GM12878 (cell line): ENCODE results near the gene DNAH8. TPM values are rescaled to one million over a fixed set of nuclear protein-coding genes. Genes with fewer than 3 reads are reported as not detected.
A peak's percentile ranks its signal among the peaks of the same experiment; 100 is the strongest.

Experiments
- ATAC-seq: fragments of 200-7000 bp; cut with Tn5 transposase; 3 replicates; pipeline ENCODE4 v1.9.1; 2020; ENCODE audit warnings: mild to moderate bottlenecking, moderate library complexity
- BruUV-seq: library from RNA; stranded (reverse); fragments of 400-500 nt; replicated peaks from 2 replicates; lab custom pipeline; 2021; lab: Mats Ljungman, UMichigan
- CTCF ChIA-PET: fragments of 300-600 bp; sonication (Branson Sonifier 250); formaldehyde crosslinking; extraction: SDS; loops from one replicate; lab custom pipeline; 2021; ENCODE audit warnings: inconsistent platforms; lab: Yijun Ruan, JAX
- POLR2A ChIA-PET: fragments of 350-600 bp; formaldehyde crosslinking; extraction: SDS; loops from one replicate; lab custom pipeline; 2021; ENCODE audit warnings: inconsistent platforms; lab: Charles Lee
- RAD21 ChIA-PET: fragments of 300-600 bp; sonication (Branson Sonifier 250); formaldehyde crosslinking; loops from one replicate; lab custom pipeline; 2023; ENCODE audit warnings: antibody characterized with exemption; ENCODE audit not compliant: unreplicated experiment; lab: Charles Lee
- SMC1A ChIA-PET: fragments of 300-600 bp; sonication (Branson Sonifier 250); formaldehyde crosslinking; loops from one replicate; lab custom pipeline; 2023; ENCODE audit not compliant: unreplicated experiment, uncharacterized antibody; lab: Charles Lee
- DNase-seq: peaks from one replicate; pipeline ENCODE4 v3.0.0-alpha.2; 2011; ENCODE audit warnings: low read depth, low spot score
- FAIRE-seq: peaks from 3 replicates; lab custom pipeline; 2011; peaks lifted over from hg19 to GRCh38; lab: Jason Lieb, UNC
- H2AFZ ChIP-seq: 2 replicates; pipeline ENCODE4 v1.6.0; 2011; ENCODE audit warnings: low read depth, low read length, control low read depth; ENCODE audit not compliant: control insufficient read depth
- H3K27ac ChIP-seq: 2 replicates; pipeline ENCODE4 v1.5.1; 2011; ENCODE audit warnings: control low read depth; ENCODE audit not compliant: control insufficient read depth, insufficient read depth
- H3K27me3 ChIP-seq, 2 experiments: replicated peaks in 1 of 2; 2 replicates each; pipeline versions ENCODE4 v1.6.0 to v1.6.1; 2011; ENCODE audit warnings: low read length in 1 of 2; ENCODE audit not compliant: control insufficient read depth in 2 of 2, insufficient read depth in 2 of 2
- H3K36me3 ChIP-seq, 2 experiments: 2 replicates each; pipeline ENCODE4 v1.5.1; 2011; ENCODE audit warnings: low read length in 1 of 2; ENCODE audit not compliant: control insufficient read depth in 2 of 2, insufficient read depth in 2 of 2
- H3K4me1 ChIP-seq: 2 replicates; pipeline ENCODE4 v1.6.1; 2011; ENCODE audit warnings: mild to moderate bottlenecking, low read length, moderate library complexity, mixed read lengths; ENCODE audit not compliant: control insufficient read depth, insufficient read depth
- H3K4me2 ChIP-seq: 2 replicates; pipeline ENCODE4 v1.6.0; 2011; ENCODE audit warnings: control low read depth; ENCODE audit not compliant: control insufficient read depth, insufficient read depth
- H3K4me3 ChIP-seq: fragments of 200-600 bp; sonication (generic); 2 replicates; pipeline ENCODE4 v1.5.1; 2016
- H3K79me2 ChIP-seq: 2 replicates; pipeline ENCODE4 v1.6.0; 2011; ENCODE audit warnings: low read length; ENCODE audit not compliant: control insufficient read depth, insufficient read depth
- H3K9ac ChIP-seq: 2 replicates; pipeline ENCODE4 v1.8.0; 2011; ENCODE audit warnings: low read length, control low read depth, mixed read lengths; ENCODE audit not compliant: control insufficient read depth, insufficient read depth
- H3K9me3 ChIP-seq: replicated peaks from 3 replicates; pipeline ENCODE4 v1.5.1; 2011; ENCODE audit warnings: mild to moderate bottlenecking, low read length; ENCODE audit not compliant: control insufficient read depth, insufficient read depth
- H4K20me1 ChIP-seq: 2 replicates; pipeline ENCODE4 v1.6.0; 2011; ENCODE audit not compliant: control insufficient read depth, insufficient read depth
- ATF3 ChIP-seq: IDR thresholded peaks from 2 replicates; pipeline ENCODE4 v1.6.1; 2011; ENCODE audit warnings: low read depth, mild to moderate bottlenecking, low read length, moderate library complexity, borderline replicate concordance; ENCODE audit errors: extremely low read depth
- ATF7 ChIP-seq: fragments of 450-650 bp; IDR thresholded peaks from 2 replicates; pipeline ENCODE4 v1.6.1; 2016; ENCODE audit warnings: low read depth, mild to moderate bottlenecking
- CBX3 ChIP-seq: fragments of 200-600 bp; sonication (generic); IDR thresholded peaks from 2 replicates; pipeline ENCODE4 v1.6.1; 2016; ENCODE audit warnings: low read depth, borderline replicate concordance
- CTCF ChIP-seq, 3 experiments: IDR thresholded peaks in 2 of 3; conservative IDR thresholded peaks in 1 of 3; 2 replicates each; pipeline ENCODE4 v1.5.1; 2011; ENCODE audit warnings: low read depth in 3 of 3, low read length in 3 of 3, mild to moderate bottlenecking in 3 of 3, control low read depth in 2 of 3, moderate library complexity in 2 of 3, inconsistent platforms in 1 of 3, mixed read lengths in 1 of 3; ENCODE audit not compliant: control insufficient read depth in 2 of 3, insufficient read depth in 1 of 3; ENCODE audit errors: extremely low read depth in 1 of 3
- EED ChIP-seq: sonication (generic); IDR thresholded peaks from 2 replicates; pipeline ENCODE4 v1.6.1; 2016; ENCODE audit warnings: antibody characterized with exemption, low read depth
- FOXM1 ChIP-seq: IDR thresholded peaks from 2 replicates; pipeline ENCODE4 v1.6.1; 2012; ENCODE audit warnings: low read depth, mild to moderate bottlenecking, inconsistent platforms, low read length, moderate library complexity
- GATAD2B ChIP-seq: fragments of 450-650 bp; conservative IDR thresholded peaks from 2 replicates; pipeline ENCODE4 v1.6.1; 2017; ENCODE audit warnings: low read depth, mild to moderate bottlenecking, moderate library complexity
- IRF4 ChIP-seq: IDR thresholded peaks from 2 replicates; pipeline ENCODE4 v1.6.1; 2011; ENCODE audit warnings: low read depth, low read length
- POLR2AphosphoS2 ChIP-seq: IDR thresholded peaks from 2 replicates; pipeline ENCODE4 v1.6.1; 2011; ENCODE audit warnings: low read depth, mild to moderate bottlenecking, low read length, improper control_type of control experiment, moderate library complexity
- RBBP5 ChIP-seq: fragments of 200-600 bp; sonication (generic); conservative IDR thresholded peaks from 2 replicates; pipeline ENCODE4 v1.6.1; 2016
- RCOR1 ChIP-seq: conservative IDR thresholded peaks from 2 replicates; pipeline ENCODE4 v1.6.1; 2012; ENCODE audit warnings: low read depth, low read length, improper control_type of control experiment
- RELA ChIP-seq: fragments of 450-650 bp; IDR thresholded peaks from 2 replicates; pipeline ENCODE4 v1.8.0; 2014; ENCODE audit warnings: borderline replicate concordance; ENCODE audit not compliant: partially characterized antibody
- SMAD5 ChIP-seq: IDR thresholded peaks from 2 replicates; pipeline ENCODE4 v1.6.1; 2016; ENCODE audit warnings: antibody characterized with exemption, low read depth
- SMC3 ChIP-seq: IDR thresholded peaks from 2 replicates; pipeline ENCODE4 v1.6.1; 2011; ENCODE audit warnings: low read length, improper control_type of control experiment, borderline replicate concordance
- STAT1 ChIP-seq: fragments of 450-650 bp; conservative IDR thresholded peaks from 2 replicates; pipeline ENCODE4 v1.6.1; 2014; ENCODE audit warnings: antibody characterized with exemption, mild to moderate bottlenecking
- ZSCAN29 ChIP-seq: fragments of 450-650 bp; IDR thresholded peaks from 2 replicates; pipeline ENCODE4 v1.6.1; 2017; ENCODE audit warnings: mild to moderate bottlenecking, moderate library complexity
- ZZZ3 ChIP-seq: IDR thresholded peaks from 2 replicates; pipeline ENCODE4 v1.6.1; 2011; ENCODE audit warnings: low read depth; ENCODE audit not compliant: control insufficient read depth, insufficient read length
- WGBS: methylation state at CpG from one replicate; pipeline ENCODE4 v1.1.6; 2016; ENCODE audit warnings: low lambda C conversion rate; ENCODE audit not compliant: insufficient replicate concordance, insufficient coverage; ENCODE audit errors: missing lambda C conversion rate; 5-methylcytosine and 5-hydroxymethylcytosine counted together
- in situ Hi-C: fragments of 300-500 bp; cut with MboI; formaldehyde crosslinking; loops from 9 replicates; pipeline ENCODE4 v1.14.3; 2018; ENCODE audit warnings: mixed read lengths
- intact Hi-C: fragments of 100-400 bp; cut with micrococcal nuclease; formaldehyde crosslinking; loops from one replicate; pipeline ENCODE4 v1.14.2; 2022; ENCODE audit not compliant: unreplicated experiment
- polyA plus RNA-seq, 11 experiments: library from polyadenylated mRNA; depleted of rRNA in 4 of 11; unstranded in 6 of 11; stranded (reverse) in 5 of 11; fragments of >200 nt; fragmentation: Nextera tagmentation in 4 of 11; fragmentation: Illumina TruSeq in 1 of 11; extraction: Ambion mirVana in 4 of 11; extraction: Trizol in 1 of 11; gene quantifications; 1 replicate in 1 of 11; 2 replicates in 10 of 11; pipeline versions ENCODE4 v1.2.1 to v1.2.3, GENCODE V29; 2011 to 2016; ENCODE audit warnings: inconsistent platforms in 2 of 11, missing spikeins in 2 of 11, low read depth in 1 of 11
- total RNA-seq, 4 experiments: library from RNA; depleted of rRNA in 3 of 4; stranded (reverse); fragments of >200 nt in 3 of 4; fragmentation: Illumina TruSeq in 1 of 4; extraction: Trizol in 1 of 4; gene quantifications; 2 replicates each; pipeline versions ENCODE4 v1.2.1 to v1.2.3, GENCODE V29; 2013 to 2021

The DNAH8 gene
- total and polyA plus RNA-seq, 10 of the 15 experiments (the other 5 are each of a cell fraction or from before 2014, with no cell fraction given), result 0.02 to 0.34 (median 0.10) TPM; not detected in 3

- WGBS, result 49% methylated on average over 2 of the region's 2 CpGs
- no peak overlapping the region for H3K9ac ChIP-seq
- intact Hi-C loops, result no loop called here
- TF ChIP-seq GATAD2B (no peak), ZZZ3 (no peak)
- TF ChIP-seq, all 136 proteins: peak for 0
- H3K27me3 ChIP-seq, result no peaks in the 10 kb centered on the region
- ChIA-PET POLR2A (no interaction called here), RAD21 (no interaction called here), CTCF (no interaction called here), SMC1A (no interaction called here)
- H3K27ac ChIP-seq, result no peak overlapping the region
- in situ Hi-C loops, result no loop called here
- no peaks in the 10 kb centered on the region for H3K36me3 ChIP-seq
- no peak for DNase-seq
- no peaks in the 10 kb centered on the region for H3K79me2 ChIP-seq
- BruUV-seq, result no TSS peak
- H2AFZ ChIP-seq, result no peak overlapping the region
- no peaks in the 10 kb centered on the region; the same call in 2 of the 3 replicates for H3K9me3 ChIP-seq
- peak; percentile 36; the same call in 1 of the 3 replicates for ATAC-seq
- no peak overlapping the region for H3K4me2 ChIP-seq
- H3K4me3 ChIP-seq, result no peak overlapping the region
- H4K20me1 ChIP-seq, result no peaks in the 10 kb centered on the region
- peaks cover 11% of the 10 kb centered on the region; the same call in 1 of the 2 replicates for H3K4me1 ChIP-seq
- FAIRE-seq, result no peak
These were observed 52.4 kb downstream of the DNAH8 start for GRCh38 chr6:38767560-38767959.

- Histone ChIP-seq H3K27me3 (no peaks in the 10 kb centered on the region), H3K4me2 (no peak overlapping the region), H4K20me1 (no peaks in the 10 kb centered on the region), H3K4me3 (no peak overlapping the region), H3K79me2 (no peaks in the 10 kb centered on the region), H3K9me3 (no peaks in the 10 kb centered on the region; the same call in 2 of the 3 replicates), H2AFZ (no peak overlapping the region), H3K27ac (no peak overlapping the region), H3K4me1 (peaks cover 32% of the 10 kb centered on the region), H3K36me3 (no peaks in the 10 kb centered on the region), H3K9ac (no peak overlapping the region)
- DNase-seq, result no peak
- ChIA-PET SMC1A (interaction anchor here (0.6 to 1.3 kb wide), 6 partner anchors 10 to 100 kb away, joined by 3 to 5 read pairs (median 4); no protein-coding TSS in a partner anchor), RAD21 (interaction anchor here (0.9 to 1.6 kb wide), 3 partner anchors 85 to 102 kb away, joined by 3 to 5 read pairs (median 4); no protein-coding TSS in a partner anchor), CTCF (interaction anchor here (0.6 to 2.3 kb wide), 13 partner anchors 11 to 903 kb away, joined by 3 to 13 read pairs (median 4); no protein-coding TSS in a partner anchor), POLR2A (interaction anchor here (0.5 to 1.2 kb wide), 3 partner anchors 11 to 1355 kb away, joined by 3 to 5 read pairs (median 3); no protein-coding TSS in a partner anchor)
- no TSS peak for BruUV-seq
- peak; percentile 9; the same call in 2 of the 3 replicates for ATAC-seq
- WGBS, result 25% methylated on average over 3 of the region's 3 CpGs
- intact Hi-C loops (no loop called here), in situ Hi-C loops (no loop called here)
- no peak for FAIRE-seq
- no peak for TF ChIP-seq ZSCAN29
- no peak for TF ChIP-seq ATF3
- TF ChIP-seq SMC3, result peak; percentile 4; the same call in 1 of the 2 replicates
- no peak for TF ChIP-seq FOXM1
- TF ChIP-seq RELA, result no peak
- TF ChIP-seq CBX3, result no peak
- TF ChIP-seq SMAD5, result no peak
- no peak for TF ChIP-seq RCOR1
- TF ChIP-seq STAT1, result no peak
- no peak for TF ChIP-seq EED
- TF ChIP-seq IRF4, result no peak
- TF ChIP-seq POLR2AphosphoS2, result no peak
- peak; percentile 26 to 59 (median 58); a peak in 5 of 6 replicates for TF ChIP-seq CTCF (IDR thresholded peaks at IDR 0.05 in 2 of 3, conservative IDR thresholded peaks at IDR 0.05 in 1 of 3; ENCODE audit: control insufficient read depth in 2 of 3, extremely low read depth in 1 of 3, insufficient read depth in 1 of 3, low read depth in 3 of 3, low read length in 3 of 3)
- TF ChIP-seq RBBP5, result no peak
- TF ChIP-seq ATF7, result no peak
These were observed 58.2 kb downstream of the DNAH8 start for GRCh38 chr6:38773338-38773737.
